Stimulated activated CD8-positive, alpha-beta memory T cell treated with anti-CD3 and anti-CD28 coated beads, Interleukin-15, amount 100 ng/mL, for 48 hours (primary cell): ENCODE measurements around the gene ZNF626.
A peak's percentile ranks its signal among the peaks of the same experiment; 100 is the strongest.
"Not testable (repeated sequence)": the region's sequence is repeated elsewhere in the genome, so short reads cannot be mapped to it uniquely, and the experiment has no call there.

Experiments
- DNase-seq, 2 donors: peaks; one replicate each; pipeline ENCODE4 v3.0.0-alpha.2; 2020; ENCODE audit warnings: low read depth in 2 of 2

ZNF626 gene

DNA sequence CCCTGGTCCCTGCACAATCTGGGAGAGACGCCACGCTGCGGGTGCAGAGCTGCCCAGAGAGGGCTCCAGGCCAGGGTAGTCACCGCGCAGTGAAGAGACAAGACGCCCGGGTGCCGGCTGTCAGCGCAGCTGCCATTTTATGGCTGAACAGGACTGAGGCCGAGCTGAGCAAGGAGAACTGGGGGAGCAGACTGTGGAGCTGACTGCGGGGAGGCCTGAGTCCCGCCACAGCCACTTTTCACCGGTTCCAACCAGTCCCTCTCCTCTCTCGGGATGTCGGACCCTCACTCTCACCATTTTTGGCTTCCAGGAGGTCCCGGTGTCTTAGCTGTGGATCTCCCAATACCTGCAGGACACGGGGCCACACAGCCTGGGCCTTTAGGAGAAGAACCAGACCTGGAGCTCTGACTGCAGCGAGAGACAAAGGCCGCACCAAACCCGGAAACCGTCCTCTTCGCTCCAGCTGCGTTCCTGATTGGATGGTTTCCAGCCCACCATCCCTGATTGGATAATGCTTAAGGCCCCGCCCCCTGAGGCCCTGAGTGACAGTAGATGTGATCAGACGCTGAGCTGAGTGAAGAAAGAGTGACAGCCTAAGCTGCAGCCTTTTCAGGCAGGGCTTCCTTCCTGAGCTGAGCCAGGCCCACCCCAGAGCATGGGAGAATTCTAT lies at the start of gene ZNF626:
Gene ZNF626 (minus strand): TSS at position 422 of the 670 bp plus-strand sequence. CDS start 125 bp downstream, at position 297.
- peak; percentile 83 for DNase-seq

DNA sequence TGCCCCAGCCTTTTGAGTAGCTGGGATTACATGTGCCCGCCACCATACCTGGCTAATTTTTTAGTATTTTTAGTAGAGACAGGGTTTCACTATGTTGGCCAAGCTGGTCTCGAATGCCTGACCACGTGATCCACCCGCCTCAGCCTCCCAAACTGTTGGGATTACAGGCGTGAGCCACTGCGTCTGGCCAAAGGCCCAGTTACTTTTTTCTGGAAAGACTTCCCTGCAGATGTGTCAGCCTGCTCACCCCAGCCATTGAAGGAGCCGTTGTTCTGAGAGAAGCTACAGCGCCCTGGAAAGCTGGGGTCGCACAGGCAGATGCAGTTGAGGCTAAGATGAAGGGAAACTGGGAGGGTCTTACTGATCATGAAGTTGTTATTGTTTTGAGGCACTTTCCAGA lies 7.9 kb upstream of the ZNF626 start:
- DNase-seq: no peak

DNA sequence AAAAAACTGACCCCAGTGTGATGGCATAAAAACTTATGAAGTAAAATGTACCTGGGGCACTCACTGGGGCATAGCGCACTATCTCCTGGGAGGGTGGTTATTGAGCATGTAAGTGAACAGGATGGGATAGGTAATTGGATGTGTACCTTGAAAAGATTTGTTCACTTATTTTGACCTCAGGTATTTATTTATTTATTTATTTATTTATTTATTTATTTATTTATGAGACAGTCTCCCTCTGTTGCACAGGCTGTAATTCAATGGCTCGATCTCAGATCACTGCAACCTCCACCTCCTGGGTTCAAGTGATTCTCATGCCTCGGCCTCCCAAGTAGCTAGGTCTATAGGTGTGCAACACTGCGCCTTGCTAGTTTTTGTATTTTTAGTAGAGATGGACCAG lies 5.9 kb upstream of the ZNF626 start:
- no peak for DNase-seq

DNA sequence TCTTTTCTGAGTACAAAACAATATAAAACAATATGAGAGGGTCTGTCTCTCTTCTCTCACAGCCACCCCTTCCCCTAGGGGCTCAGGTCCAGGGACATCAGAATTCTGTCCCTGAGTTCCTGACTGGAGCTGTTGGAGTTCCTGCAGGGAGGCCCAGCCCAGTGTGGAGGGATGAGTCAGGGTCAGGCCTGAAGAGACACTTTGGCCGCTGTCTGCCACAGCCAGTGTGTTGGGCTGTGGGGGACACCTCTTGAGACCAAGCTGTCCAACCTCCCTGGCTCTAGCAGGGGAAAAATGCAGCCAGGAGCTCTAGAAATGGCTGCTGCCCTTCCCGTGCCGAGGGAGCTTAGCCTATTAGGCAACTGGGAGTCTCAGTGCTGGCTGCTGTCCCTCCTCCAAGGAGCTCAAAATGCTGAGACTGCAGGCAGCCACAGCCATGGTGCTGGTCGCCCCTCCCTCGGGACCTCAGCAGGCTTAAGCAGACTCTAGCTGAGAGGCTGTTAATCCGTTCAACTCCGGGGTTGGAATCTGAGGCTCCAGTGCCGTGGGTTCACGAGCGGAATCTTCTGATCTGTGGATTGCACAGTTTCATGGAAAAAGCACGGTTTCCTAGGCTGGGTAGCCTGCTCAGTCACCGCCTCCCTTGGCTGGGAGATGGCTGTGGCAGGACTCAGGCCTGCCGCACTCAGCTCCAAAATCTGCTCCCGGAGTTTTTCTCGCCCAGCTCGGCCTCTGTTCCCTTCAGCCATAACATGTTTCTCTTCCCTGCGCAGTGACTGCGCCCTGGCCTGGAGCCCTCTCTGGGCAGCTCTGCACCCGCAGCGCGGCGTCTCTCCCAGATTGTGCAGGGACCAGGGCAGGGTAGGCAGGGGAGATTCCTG lies 3.8 kb upstream of the ZNF626 start:
- DNase-seq: no peak

DNA sequence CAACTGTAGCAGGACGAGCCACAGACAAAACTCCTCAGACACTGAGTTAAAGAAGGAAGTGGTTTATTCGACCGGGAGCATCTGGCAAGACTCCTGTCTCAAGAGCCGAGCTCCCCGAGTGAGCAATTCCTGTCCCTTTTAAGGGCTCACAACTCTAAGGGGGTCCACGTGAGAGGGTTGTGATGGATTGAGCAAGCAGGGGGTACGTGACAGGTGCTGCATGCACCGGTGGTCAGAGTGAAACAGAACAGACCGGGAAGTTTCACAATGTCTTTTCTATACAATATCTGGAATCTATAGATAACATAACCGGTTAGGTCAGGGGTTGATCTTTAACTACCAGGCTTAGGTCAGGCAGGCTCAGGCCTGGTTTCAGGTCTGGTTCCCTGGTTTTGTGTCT lies 3.1 kb upstream of the ZNF626 start:
- DNase-seq: not testable (repeated sequence)

DNA sequence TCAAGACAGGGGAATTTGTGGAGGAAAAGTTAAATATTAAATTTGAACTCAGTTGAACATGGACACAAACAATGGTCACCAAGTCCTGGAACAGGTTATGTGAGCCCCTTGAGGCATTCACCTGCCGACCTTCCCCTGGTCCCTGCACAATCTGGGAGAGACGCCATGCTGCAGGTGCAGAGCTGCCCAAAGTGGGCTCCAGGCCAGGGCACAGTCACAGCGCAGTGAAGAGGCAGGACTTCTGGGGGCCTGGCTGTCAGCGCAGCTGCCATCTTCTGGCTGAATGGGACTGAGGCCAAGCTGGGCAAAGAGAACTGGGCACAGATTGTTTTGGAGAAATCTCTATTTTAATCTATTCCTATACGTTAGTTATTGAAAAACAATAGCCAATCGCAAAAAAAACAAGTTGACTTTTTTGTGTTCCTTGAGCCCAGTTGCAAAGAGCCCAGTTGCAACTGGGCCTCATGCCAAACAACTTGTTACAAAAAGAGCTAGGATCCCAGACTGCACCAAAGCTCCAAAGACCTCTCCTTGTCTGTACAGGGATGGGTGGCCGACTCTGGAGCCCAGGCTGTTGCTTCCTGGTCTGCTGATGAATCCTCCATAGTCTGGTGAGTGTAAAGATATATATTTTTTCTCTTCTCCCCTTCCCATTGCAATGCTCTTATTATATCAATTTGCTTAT lies 1.2 kb upstream of the ZNF626 start:
- no peak for DNase-seq

DNA sequence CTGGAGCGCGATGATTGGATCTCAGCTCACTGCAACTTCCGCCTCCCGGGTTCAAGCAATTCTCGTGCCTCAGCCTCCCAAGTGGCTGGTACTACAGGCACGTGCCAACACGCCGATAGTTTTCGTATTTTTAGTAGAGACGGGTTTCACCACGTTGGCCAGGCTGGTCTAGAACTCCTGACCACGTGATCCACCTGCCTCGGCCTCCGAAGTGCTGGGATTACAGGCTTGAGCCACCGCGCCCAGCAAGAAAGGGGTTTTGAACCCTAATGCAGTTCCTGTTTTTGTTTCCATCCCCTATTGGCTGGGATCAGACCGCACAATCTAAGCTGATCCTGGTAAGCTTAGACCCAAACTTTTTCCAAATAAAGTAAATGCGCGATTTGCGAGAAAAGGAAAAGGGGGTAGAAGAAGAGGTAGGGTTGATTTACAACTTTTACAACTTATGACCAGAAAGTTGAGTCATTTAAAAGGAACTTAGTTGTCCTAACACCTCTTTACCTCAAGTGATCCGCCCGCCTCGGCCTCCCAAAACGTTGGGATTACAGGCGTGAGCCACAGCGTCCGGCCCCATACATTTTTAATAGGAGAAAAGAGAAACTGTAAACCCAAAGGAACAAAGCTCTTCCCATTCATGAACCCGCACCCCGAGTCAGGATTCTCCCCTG lies 764 bp downstream of the ZNF626 start:
- DNase-seq: no peak

DNA sequence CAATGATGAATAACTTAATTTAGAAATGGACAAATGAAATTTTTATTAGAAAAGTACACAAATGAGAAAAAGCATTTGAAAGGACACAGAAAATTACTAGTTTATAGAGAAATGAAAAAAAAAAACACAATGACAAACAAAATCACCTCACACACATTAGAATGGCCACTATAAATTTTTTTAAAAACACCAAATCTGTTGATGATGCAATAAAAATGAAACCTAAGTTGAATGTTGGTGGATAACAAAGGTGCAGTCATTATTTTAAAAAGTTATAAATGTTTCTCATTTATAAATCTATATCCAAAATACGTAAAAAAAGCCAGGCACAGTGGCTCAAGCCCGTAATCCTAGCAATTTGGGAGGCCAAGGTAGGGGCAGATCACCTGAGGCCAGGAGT lies 20.8 kb downstream of the ZNF626 start:
- DNase-seq: no peak

DNA sequence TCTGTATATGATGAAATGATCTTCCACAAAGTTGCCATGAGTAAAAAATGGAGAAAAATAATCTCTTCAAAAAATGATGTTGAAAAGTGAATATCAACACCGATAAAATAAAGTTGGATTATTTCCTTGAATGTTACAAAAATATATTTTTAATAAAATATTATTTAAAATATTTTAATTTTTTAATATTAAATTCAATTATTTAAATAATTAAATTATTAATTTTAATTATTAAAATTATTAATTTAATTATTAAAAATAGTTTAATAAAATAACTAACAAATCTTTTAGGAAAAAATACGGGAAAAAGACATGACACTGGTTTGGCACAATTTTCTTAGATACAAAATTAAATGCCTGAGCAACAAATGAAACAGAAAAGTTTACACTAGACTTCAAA lies 21.3 kb downstream of the ZNF626 start:
- DNase-seq: no peak

DNA sequence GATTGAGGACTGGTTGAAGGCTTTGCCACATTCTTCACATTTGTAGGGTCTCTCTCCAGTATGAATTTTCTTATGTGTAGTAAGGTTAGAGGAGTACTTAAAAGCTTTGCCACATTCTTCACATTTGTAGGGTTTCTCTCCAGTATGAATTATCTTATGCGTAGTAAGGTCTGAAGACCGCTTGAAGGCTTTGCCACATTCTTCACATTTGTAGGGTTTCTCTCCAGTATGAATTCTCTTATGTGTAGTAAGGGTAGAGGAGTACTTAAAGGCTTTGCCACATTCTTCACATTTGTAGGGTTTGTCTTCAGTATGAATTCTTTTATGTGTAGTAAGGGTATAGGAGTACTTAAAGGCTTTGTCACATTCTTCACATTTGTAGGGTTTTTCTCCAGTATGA lies 36.8 kb downstream of the ZNF626 start:
- DNase-seq: not testable (repeated sequence)

DNA sequence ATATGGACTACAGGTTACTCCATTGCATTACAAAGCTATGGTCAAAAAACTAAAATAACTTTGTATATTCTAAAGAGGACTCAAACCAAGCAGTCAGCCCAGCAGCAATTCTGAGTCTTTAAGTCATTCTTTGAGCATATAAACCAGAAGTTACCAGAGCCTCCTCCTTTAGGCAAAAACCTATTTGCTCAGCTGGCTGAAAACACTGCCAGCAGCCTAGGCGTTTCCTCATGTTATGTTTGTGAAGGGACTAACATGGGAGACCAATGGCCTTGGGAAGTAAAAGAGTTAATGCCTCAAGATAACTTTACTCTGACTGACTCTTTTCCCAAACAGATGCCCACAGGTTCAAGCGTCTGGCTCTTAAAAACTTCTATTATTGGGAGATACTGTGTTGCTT lies 45.3 kb downstream of the ZNF626 start:
- DNase-seq: no peak

DNA sequence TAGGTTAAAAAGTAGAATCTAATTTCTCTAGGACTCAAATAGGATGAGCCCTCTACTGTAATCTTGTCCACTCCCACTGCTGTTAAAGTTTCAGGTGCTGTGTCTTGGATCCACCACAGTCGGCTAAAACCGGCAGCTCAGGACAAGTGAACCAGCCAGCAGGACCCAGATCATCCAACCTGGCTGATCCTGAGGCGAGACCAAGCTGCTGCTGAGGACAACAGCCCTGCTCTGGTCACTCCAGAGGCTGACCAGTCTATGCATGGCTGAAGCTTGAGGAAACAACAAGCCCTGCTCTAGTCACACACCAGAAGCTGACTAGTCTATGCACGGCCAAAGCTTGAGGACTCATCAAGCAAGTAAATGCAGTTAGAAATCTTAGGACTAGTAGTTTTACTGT lies 46.4 kb downstream of the ZNF626 start:
- not testable (repeated sequence) for DNase-seq

DNA sequence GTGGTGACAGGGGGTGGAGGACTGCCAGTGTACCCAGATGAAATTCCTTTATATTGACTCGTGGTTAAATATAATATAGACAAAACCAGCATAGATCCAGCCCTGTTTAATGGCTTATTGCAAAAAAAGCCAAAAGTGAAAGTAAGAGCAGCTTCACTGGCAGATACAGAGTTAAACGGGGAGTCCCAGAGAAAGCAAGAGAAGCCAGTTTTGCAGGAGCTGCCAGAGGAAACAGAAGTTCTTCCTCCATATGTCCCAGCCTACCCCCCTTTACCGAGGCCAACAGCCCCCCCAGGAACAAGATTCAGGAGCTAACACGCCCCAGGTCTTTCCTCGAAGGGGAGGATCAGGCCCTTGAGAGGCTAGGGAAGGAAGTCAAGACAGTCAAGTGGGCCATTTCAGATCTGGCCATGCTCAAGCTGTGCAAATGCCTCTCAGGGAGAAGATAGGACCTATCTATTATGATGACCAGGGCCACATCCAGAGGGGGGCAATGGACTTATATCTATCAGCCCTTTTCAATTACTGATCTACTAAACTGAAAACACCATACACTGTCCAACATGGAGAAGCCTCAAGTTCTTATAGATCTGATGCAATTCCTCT lies 48.6 kb downstream of the ZNF626 start:
- DNase-seq: no peak

DNA sequence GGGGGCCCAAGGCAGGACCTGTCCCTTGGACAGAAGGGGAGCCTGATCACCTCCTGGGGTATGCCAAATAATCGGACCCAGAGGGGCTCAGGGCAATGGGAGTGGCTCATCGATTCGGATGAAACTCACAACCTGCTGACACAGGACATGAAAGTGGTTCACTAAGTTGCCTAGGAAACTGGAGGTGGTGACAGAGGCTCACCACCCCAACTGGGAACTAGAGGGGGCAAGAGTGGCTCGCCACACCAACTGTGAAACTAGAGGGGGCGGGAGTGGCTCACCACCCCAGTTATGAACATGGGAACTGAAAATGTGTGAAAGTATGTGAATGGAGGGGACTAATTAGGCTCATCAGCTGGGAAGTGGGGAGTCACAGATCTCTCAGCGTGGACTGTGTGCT lies 49.5 kb downstream of the ZNF626 start:
- DNase-seq: no peak

DNA sequence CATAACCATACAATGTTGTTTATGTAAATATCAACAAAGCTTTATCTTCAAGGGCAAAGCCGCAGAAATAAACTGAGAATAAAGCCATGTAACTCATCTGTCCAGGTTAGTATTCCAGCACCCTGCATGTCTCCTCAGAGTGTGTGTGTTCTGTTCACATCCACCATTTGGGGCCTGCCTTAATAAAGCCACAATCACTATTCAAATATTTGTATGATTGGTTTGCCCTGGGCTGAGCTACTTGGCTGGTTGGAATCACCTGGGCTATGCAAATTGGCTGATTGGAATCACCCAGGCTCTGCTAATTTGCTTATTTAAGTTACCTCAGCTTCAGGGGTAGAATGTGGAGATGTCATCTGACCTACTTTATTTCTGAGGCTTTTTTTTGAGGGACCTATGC lies 53.4 kb downstream of the ZNF626 start:
- no peak for DNase-seq
